ENCODE results near the gene FRAT2. TPM values are rescaled to one million over a fixed set of nuclear protein-coding genes. Genes with fewer than 3 reads are reported as not detected.

The FRAT2 gene
- total RNA-seq, 3 donors from 2014 or later, result 12.2 to 24.1 (median 15.4) TPM

DNA sequence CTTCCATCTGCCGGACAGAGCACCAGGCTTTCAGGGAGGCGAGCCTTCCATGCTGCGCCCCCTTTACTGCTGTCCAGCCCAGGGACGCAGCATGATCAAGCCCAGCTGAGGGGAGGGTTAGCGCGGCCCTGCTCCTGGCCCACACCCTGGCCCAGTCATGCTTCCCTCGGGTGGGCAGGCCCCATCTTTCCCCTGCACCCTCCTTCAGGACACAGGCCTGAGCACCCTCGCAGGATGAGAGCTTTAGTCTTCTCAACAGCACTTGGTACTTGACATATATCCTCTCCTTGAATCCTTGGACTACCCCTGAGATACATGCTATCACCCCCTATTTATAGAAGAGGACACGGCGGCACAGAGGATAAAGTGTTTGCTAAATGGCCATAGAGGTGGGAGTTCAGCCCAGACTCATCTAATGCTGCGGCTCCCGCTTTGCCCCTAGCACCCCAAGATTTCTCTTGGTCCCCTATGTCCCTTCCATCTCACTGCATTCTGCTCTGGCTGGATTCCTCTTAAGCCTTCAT, 32.7 kb upstream of the FRAT2 start:
- Histone ChIP-seq H3K27me3 (no peaks in the 10 kb centered on the region), H3K4me1 (no peaks in the 10 kb centered on the region), H3K27ac (no peak overlapping the region), H3K4me3 (no peak overlapping the region), H3K36me3 (peaks cover 5% of the 10 kb centered on the region), H3K9me3 (no peaks in the 10 kb centered on the region)
- intact Hi-C loops (cut with DNase I; ENCODE audit: low total_unique reads), result no loop called here
- TF ChIP-seq POLR2A (IDR thresholded peaks at IDR 0.05) (no peak), CTCF (IDR thresholded peaks at IDR 0.05) (no peak), POLR2AphosphoS5 (IDR thresholded peaks at IDR 0.05) (no peak)
- no peak for DNase-seq (ENCODE audit: low spot score in 2 of 2)

- DNase-seq (ENCODE audit: low spot score in 2 of 2), result no peak
- H3K36me3 ChIP-seq, result peaks cover 5% of the 10 kb centered on the region
- no peak overlapping the region for H3K4me3 ChIP-seq
- H3K4me1 ChIP-seq, result no peaks in the 10 kb centered on the region
- intact Hi-C loops (cut with DNase I; ENCODE audit: low total_unique reads), result no loop called here
- no peak for TF ChIP-seq POLR2A (IDR thresholded peaks at IDR 0.05)
- TF ChIP-seq POLR2AphosphoS5 (IDR thresholded peaks at IDR 0.05), result no peak
- no peaks in the 10 kb centered on the region for H3K27me3 ChIP-seq
- no peaks in the 10 kb centered on the region for H3K9me3 ChIP-seq
- H3K27ac ChIP-seq, result no peak overlapping the region
These were observed 32.0 kb upstream of the FRAT2 start for GRCh38 chr10:97366572-97366971.

DNA sequence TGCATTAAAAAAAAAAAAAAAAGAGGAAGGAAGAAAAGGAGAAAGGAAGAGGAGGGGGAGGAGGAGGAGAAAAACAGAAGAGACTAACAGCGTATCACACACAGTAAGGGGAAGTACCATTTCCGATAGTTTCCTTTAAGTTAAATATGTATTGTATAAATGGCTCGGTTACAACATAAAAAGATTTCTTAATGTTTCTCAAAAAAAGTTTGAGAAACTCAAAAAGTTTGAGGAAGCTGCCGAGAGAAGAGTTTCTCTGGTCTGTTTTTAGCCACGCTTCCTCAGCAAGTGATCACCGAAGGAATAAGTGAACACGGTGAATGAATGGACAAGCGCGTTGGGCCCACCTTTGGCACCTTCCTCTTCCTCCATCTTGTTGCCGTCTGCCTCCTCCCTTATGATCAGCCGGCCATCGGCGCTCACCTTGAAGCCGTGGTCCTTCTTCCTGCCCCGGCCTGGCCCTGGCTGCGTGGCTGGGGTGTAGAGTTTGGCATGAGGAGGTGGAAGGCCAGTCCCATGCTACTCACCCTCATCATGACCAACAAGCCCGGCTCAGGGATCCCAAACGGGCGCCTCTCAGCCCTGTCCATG, 31.3 kb upstream of the FRAT2 start:
- no peak for DNase-seq (ENCODE audit: low spot score in 2 of 2)
- Histone ChIP-seq H3K27ac (no peak overlapping the region), H3K4me3 (no peak overlapping the region), H3K27me3 (no peaks in the 10 kb centered on the region), H3K4me1 (no peaks in the 10 kb centered on the region), H3K9me3 (no peaks in the 10 kb centered on the region), H3K36me3 (peaks cover under 1% of the 10 kb centered on the region)
- TF ChIP-seq POLR2A (IDR thresholded peaks at IDR 0.05), result no peak
- no peak for TF ChIP-seq CTCF (IDR thresholded peaks at IDR 0.05)
- no peak for TF ChIP-seq POLR2AphosphoS5 (IDR thresholded peaks at IDR 0.05)
- intact Hi-C loops (cut with DNase I; ENCODE audit: low total_unique reads), result no loop called here

DNA sequence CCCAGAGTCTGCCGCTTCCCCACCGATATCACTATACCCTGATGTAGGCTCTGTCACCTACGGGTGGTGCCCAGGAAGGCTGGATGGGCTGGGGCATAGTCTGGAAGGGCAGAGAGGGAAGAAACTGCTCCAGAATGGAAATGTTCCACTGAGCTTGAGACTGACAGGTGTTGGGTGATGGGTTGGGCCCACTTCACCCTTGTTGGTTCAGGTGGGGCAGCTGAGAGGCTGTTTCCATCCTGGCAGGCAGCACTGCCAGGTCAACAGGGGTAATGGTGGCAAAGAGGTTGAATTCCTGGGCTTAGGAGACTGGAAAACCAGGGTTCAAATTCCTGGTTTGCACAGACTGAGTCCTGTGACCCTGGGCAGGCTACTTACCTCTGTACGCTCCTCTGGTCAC, 28.5 kb upstream of the FRAT2 start:
- no peak overlapping the region for H3K27ac ChIP-seq
- intact Hi-C loops (cut with DNase I; ENCODE audit: low total_unique reads), result no loop called here
- TF ChIP-seq POLR2A (IDR thresholded peaks at IDR 0.05), result no peak
- no peak for TF ChIP-seq CTCF (IDR thresholded peaks at IDR 0.05)
- no peak for TF ChIP-seq POLR2AphosphoS5 (IDR thresholded peaks at IDR 0.05)
- H3K4me1 ChIP-seq, result no peaks in the 10 kb centered on the region
- no peak overlapping the region for H3K4me3 ChIP-seq
- no peaks in the 10 kb centered on the region for H3K36me3 ChIP-seq
- H3K9me3 ChIP-seq, result no peaks in the 10 kb centered on the region
- H3K27me3 ChIP-seq, result no peaks in the 10 kb centered on the region
- no peak for DNase-seq (ENCODE audit: low spot score in 2 of 2)

GRCh38 chr10:97362310-97363033, 27.9 kb upstream of the FRAT2 start:
- Histone ChIP-seq H3K27ac (no peak overlapping the region), H3K27me3 (no peaks in the 10 kb centered on the region), H3K4me1 (no peaks in the 10 kb centered on the region), H3K9me3 (no peaks in the 10 kb centered on the region), H3K4me3 (no peak overlapping the region), H3K36me3 (no peaks in the 10 kb centered on the region)
- DNase-seq (ENCODE audit: low spot score in 2 of 2), result no peak
- intact Hi-C loops (cut with DNase I; ENCODE audit: low total_unique reads), result no loop called here
- TF ChIP-seq POLR2AphosphoS5 (IDR thresholded peaks at IDR 0.05) (no peak), POLR2A (IDR thresholded peaks at IDR 0.05) (no peak)

DNA sequence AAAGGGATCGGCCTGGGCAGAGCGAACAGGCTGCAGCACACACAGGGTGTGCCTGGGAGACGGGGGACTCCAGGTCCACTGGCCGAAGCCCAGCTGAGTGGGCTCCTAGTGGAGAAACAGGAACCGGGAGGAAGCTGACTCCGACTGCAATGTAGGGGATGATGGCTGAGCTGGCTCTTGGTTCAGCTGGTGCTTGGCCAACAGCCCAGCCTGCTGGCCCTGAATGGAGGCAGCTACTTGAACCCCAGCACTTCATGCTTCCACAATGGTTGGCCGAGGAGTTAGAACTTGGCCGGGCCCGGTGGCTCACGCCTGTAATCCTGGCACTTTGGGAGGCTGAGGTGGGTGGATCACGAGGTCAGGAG, 27.0 kb upstream of the FRAT2 start:
- DNase-seq (ENCODE audit: low spot score in 2 of 2), result no peak
- Histone ChIP-seq H3K27me3 (no peaks in the 10 kb centered on the region), H3K4me3 (no peak overlapping the region), H3K27ac (no peak overlapping the region), H3K36me3 (no peaks in the 10 kb centered on the region), H3K4me1 (no peaks in the 10 kb centered on the region), H3K9me3 (no peaks in the 10 kb centered on the region)
- intact Hi-C loops (cut with DNase I; ENCODE audit: low total_unique reads), result no loop called here
- TF ChIP-seq POLR2AphosphoS5 (IDR thresholded peaks at IDR 0.05) (no peak), POLR2A (IDR thresholded peaks at IDR 0.05) (no peak)

Data from breast epithelium (tissue), 4 donors.